GM12878 (cell line): ENCODE data around the gene CCDC181. TPM values are rescaled to one million over a fixed set of nuclear protein-coding genes. Genes with fewer than 3 reads are reported as not detected.

ENCODE experiments used
- ATAC-seq: fragments of 200-7000 bp; cut with Tn5 transposase; 3 replicates; pipeline ENCODE4 v1.9.1; 2020; ENCODE audit warnings: mild to moderate bottlenecking, moderate library complexity
- BruUV-seq: library from RNA; stranded (reverse); fragments of 400-500 nt; replicated peaks from 2 replicates; lab custom pipeline; 2021; lab: Mats Ljungman, UMichigan
- CTCF ChIA-PET: fragments of 300-600 bp; sonication (Branson Sonifier 250); formaldehyde crosslinking; extraction: SDS; loops from one replicate; lab custom pipeline; 2021; ENCODE audit warnings: inconsistent platforms; lab: Yijun Ruan, JAX
- POLR2A ChIA-PET: fragments of 350-600 bp; formaldehyde crosslinking; extraction: SDS; loops from one replicate; lab custom pipeline; 2021; ENCODE audit warnings: inconsistent platforms; lab: Charles Lee
- RAD21 ChIA-PET: fragments of 300-600 bp; sonication (Branson Sonifier 250); formaldehyde crosslinking; loops from one replicate; lab custom pipeline; 2023; ENCODE audit warnings: antibody characterized with exemption; ENCODE audit not compliant: unreplicated experiment; lab: Charles Lee
- SMC1A ChIA-PET: fragments of 300-600 bp; sonication (Branson Sonifier 250); formaldehyde crosslinking; loops from one replicate; lab custom pipeline; 2023; ENCODE audit not compliant: unreplicated experiment, uncharacterized antibody; lab: Charles Lee
- DNase-seq: peaks from one replicate; pipeline ENCODE4 v3.0.0-alpha.2; 2011; ENCODE audit warnings: low read depth, low spot score
- FAIRE-seq: peaks from 3 replicates; lab custom pipeline; 2011; peaks lifted over from hg19 to GRCh38; lab: Jason Lieb, UNC
- H2AFZ ChIP-seq: 2 replicates; pipeline ENCODE4 v1.6.0; 2011; ENCODE audit warnings: low read depth, low read length, control low read depth; ENCODE audit not compliant: control insufficient read depth
- H3K27ac ChIP-seq: 2 replicates; pipeline ENCODE4 v1.5.1; 2011; ENCODE audit warnings: control low read depth; ENCODE audit not compliant: control insufficient read depth, insufficient read depth
- H3K27me3 ChIP-seq, 2 experiments: replicated peaks in 1 of 2; 2 replicates each; pipeline versions ENCODE4 v1.6.0 to v1.6.1; 2011; ENCODE audit warnings: low read length in 1 of 2; ENCODE audit not compliant: control insufficient read depth in 2 of 2, insufficient read depth in 2 of 2
- H3K36me3 ChIP-seq, 2 experiments: 2 replicates each; pipeline ENCODE4 v1.5.1; 2011; ENCODE audit warnings: low read length in 1 of 2; ENCODE audit not compliant: control insufficient read depth in 2 of 2, insufficient read depth in 2 of 2
- H3K4me1 ChIP-seq: 2 replicates; pipeline ENCODE4 v1.6.1; 2011; ENCODE audit warnings: mild to moderate bottlenecking, low read length, moderate library complexity, mixed read lengths; ENCODE audit not compliant: control insufficient read depth, insufficient read depth
- H3K4me2 ChIP-seq: 2 replicates; pipeline ENCODE4 v1.6.0; 2011; ENCODE audit warnings: control low read depth; ENCODE audit not compliant: control insufficient read depth, insufficient read depth
- H3K4me3 ChIP-seq: fragments of 200-600 bp; sonication (generic); 2 replicates; pipeline ENCODE4 v1.5.1; 2016
- H3K79me2 ChIP-seq: 2 replicates; pipeline ENCODE4 v1.6.0; 2011; ENCODE audit warnings: low read length; ENCODE audit not compliant: control insufficient read depth, insufficient read depth
- H3K9ac ChIP-seq: 2 replicates; pipeline ENCODE4 v1.8.0; 2011; ENCODE audit warnings: low read length, control low read depth, mixed read lengths; ENCODE audit not compliant: control insufficient read depth, insufficient read depth
- H3K9me3 ChIP-seq: replicated peaks from 3 replicates; pipeline ENCODE4 v1.5.1; 2011; ENCODE audit warnings: mild to moderate bottlenecking, low read length; ENCODE audit not compliant: control insufficient read depth, insufficient read depth
- H4K20me1 ChIP-seq: 2 replicates; pipeline ENCODE4 v1.6.0; 2011; ENCODE audit not compliant: control insufficient read depth, insufficient read depth
- GATAD2B ChIP-seq: fragments of 450-650 bp; conservative IDR thresholded peaks from 2 replicates; pipeline ENCODE4 v1.6.1; 2017; ENCODE audit warnings: low read depth, mild to moderate bottlenecking, moderate library complexity
- HSF1 ChIP-seq: fragments of 150-350 bp; IDR thresholded peaks from 2 replicates; pipeline ENCODE4 v1.6.1; 2014; ENCODE audit warnings: mild to moderate bottlenecking, low read depth, low read length
- IRF4 ChIP-seq: IDR thresholded peaks from 2 replicates; pipeline ENCODE4 v1.6.1; 2011; ENCODE audit warnings: low read depth, low read length
- MEF2A ChIP-seq: IDR thresholded peaks from 2 replicates; pipeline ENCODE4 v1.6.1; 2011; ENCODE audit warnings: low read depth, mild to moderate bottlenecking, low read length, moderate library complexity; ENCODE audit not compliant: insufficient read depth
- NFYA ChIP-seq: IDR thresholded peaks from 2 replicates; pipeline ENCODE4 v1.6.1; 2011; ENCODE audit warnings: low read depth, mild to moderate bottlenecking, low read length, improper control_type of control experiment, borderline replicate concordance
- POU2F2 ChIP-seq: IDR thresholded peaks from 3 replicates; pipeline ENCODE4 v1.6.1; 2011; ENCODE audit warnings: low read depth, mild to moderate bottlenecking, low read length, borderline replicate concordance
- SKIL ChIP-seq: fragments of 450-650 bp; IDR thresholded peaks from 2 replicates; pipeline ENCODE4 v1.6.1; 2017; ENCODE audit warnings: mild to moderate bottlenecking, low read depth, inconsistent platforms; ENCODE audit not compliant: poor library complexity, severe bottlenecking
- SUZ12 ChIP-seq: fragments of 200-600 bp; sonication (generic); IDR thresholded peaks from one replicate; pipeline ENCODE4 v1.6.1; 2018; ENCODE audit warnings: antibody characterized with exemption, mild to moderate bottlenecking; ENCODE audit not compliant: unreplicated experiment
- ZNF207 ChIP-seq: fragments of 450-650 bp; IDR thresholded peaks from 2 replicates; pipeline ENCODE4 v1.6.1; 2014; ENCODE audit warnings: antibody characterized with exemption, mild to moderate bottlenecking, borderline replicate concordance
- WGBS: methylation state at CpG from one replicate; pipeline ENCODE4 v1.1.6; 2016; ENCODE audit warnings: low lambda C conversion rate; ENCODE audit not compliant: insufficient replicate concordance, insufficient coverage; ENCODE audit errors: missing lambda C conversion rate; 5-methylcytosine and 5-hydroxymethylcytosine counted together
- in situ Hi-C: fragments of 300-500 bp; cut with MboI; formaldehyde crosslinking; loops from 9 replicates; pipeline ENCODE4 v1.14.3; 2018; ENCODE audit warnings: mixed read lengths
- intact Hi-C: fragments of 100-400 bp; cut with micrococcal nuclease; formaldehyde crosslinking; loops from one replicate; pipeline ENCODE4 v1.14.2; 2022; ENCODE audit not compliant: unreplicated experiment
- polyA plus RNA-seq, 11 experiments: library from polyadenylated mRNA; depleted of rRNA in 4 of 11; unstranded in 6 of 11; stranded (reverse) in 5 of 11; fragments of >200 nt; fragmentation: Nextera tagmentation in 4 of 11; fragmentation: Illumina TruSeq in 1 of 11; extraction: Ambion mirVana in 4 of 11; extraction: Trizol in 1 of 11; gene quantifications; 1 replicate in 1 of 11; 2 replicates in 10 of 11; pipeline versions ENCODE4 v1.2.1 to v1.2.3, GENCODE V29; 2011 to 2016; ENCODE audit warnings: inconsistent platforms in 2 of 11, missing spikeins in 2 of 11, low read depth in 1 of 11
- total RNA-seq, 4 experiments: library from RNA; depleted of rRNA in 3 of 4; stranded (reverse); fragments of >200 nt in 3 of 4; fragmentation: Illumina TruSeq in 1 of 4; extraction: Trizol in 1 of 4; gene quantifications; 2 replicates each; pipeline versions ENCODE4 v1.2.1 to v1.2.3, GENCODE V29; 2013 to 2021

CCDC181 gene
- total and polyA plus RNA-seq, 10 of the 15 experiments (the other 5 are each of a cell fraction or from before 2014, with no cell fraction given): not detected

- H3K4me1 ChIP-seq: no peaks in the 10 kb centered on the region
Observed at GRCh38 chr1:169461390-169462000, 34.2 kb upstream of the CCDC181 start.

More at GRCh38 chr1:169461390-169462000, 34.2 kb upstream of the CCDC181 start:
- H4K20me1 ChIP-seq: no peaks in the 10 kb centered on the region
- ChIA-PET CTCF (interaction anchor here (1.5 kb wide), 1 partner anchor 8 kb away, joined by 4 read pairs; no protein-coding TSS in a partner anchor), SMC1A (no interaction called here), RAD21 (no interaction called here), POLR2A (interaction anchor here (0.6 kb wide), 1 partner anchor 1222 kb away, joined by 3 read pairs; no protein-coding TSS in a partner anchor)
- no peak overlapping the region for H2AFZ ChIP-seq
- BruUV-seq: no TSS peak
- in situ Hi-C loops (no loop called here), intact Hi-C loops (no loop called here)
- WGBS: 13% methylated on average over 4 of the region's 4 CpGs
- H3K9ac ChIP-seq: no peak overlapping the region
- FAIRE-seq: no peak
- no peaks in the 10 kb centered on the region for H3K27me3 ChIP-seq
- no peak overlapping the region for H3K4me2 ChIP-seq
- peaks cover 2% of the 10 kb centered on the region; the same call in 2 of the 3 replicates for H3K9me3 ChIP-seq
- no peaks in the 10 kb centered on the region for H3K36me3 ChIP-seq
- TF ChIP-seq GATAD2B: no peak
- no peak for TF ChIP-seq ZNF207
- no peak for TF ChIP-seq SKIL
- no peak for TF ChIP-seq SUZ12
- no peak for TF ChIP-seq MEF2A
- no peak for TF ChIP-seq NFYA
- no peak for TF ChIP-seq POU2F2
- no peak for TF ChIP-seq HSF1
- TF ChIP-seq IRF4: no peak
- no peak for DNase-seq
- no peak; the same call in 2 of the 3 replicates for ATAC-seq
- no peak overlapping the region for H3K27ac ChIP-seq
- no peak overlapping the region for H3K4me3 ChIP-seq
- H3K79me2 ChIP-seq: no peaks in the 10 kb centered on the region
